ENCODE results near the gene BEST2.

GRCh38 chr19:12783291-12783848, 31.8 kb downstream of the BEST2 start:
- TF ChIP-seq RAD21 (IDR thresholded peaks at IDR 0.05; ENCODE audit: low read depth), result no peak
- TF ChIP-seq REST (IDR thresholded peaks at IDR 0.05; ENCODE audit: low read depth), result no peak
- TF ChIP-seq EP300 (IDR thresholded peaks at IDR 0.05; ENCODE audit: borderline replicate concordance), result no peak
- TF ChIP-seq YY1 (IDR thresholded peaks at IDR 0.05; ENCODE audit: low read depth), result no peak
- no peak; the same call in 1 of the 2 replicates for TF ChIP-seq TAF1 (IDR thresholded peaks at IDR 0.05; ENCODE audit: low read depth)
- TF ChIP-seq TCF12 (IDR thresholded peaks at IDR 0.05; ENCODE audit: low read depth), result no peak
- TF ChIP-seq EGR1 (IDR thresholded peaks at IDR 0.05), result no peak
- TF ChIP-seq MAX (IDR thresholded peaks at IDR 0.05), result no peak
- no peak for TF ChIP-seq CREB1 (IDR thresholded peaks at IDR 0.05; ENCODE audit: low read depth)

Measured in Ishikawa (cell line).